Measurements from ENCODE around the gene AGAP2. TPM values are rescaled to one million over a fixed set of nuclear protein-coding genes. Genes with fewer than 3 reads are reported as not detected.
"Not testable (repeated sequence)": the region's sequence is repeated elsewhere in the genome, so short reads cannot be mapped to it uniquely, and the experiment has no call there.

The AGAP2 gene
- 3.7 TPM for total RNA-seq

GRCh38 chr12:57738661-57739237, at the start of gene AGAP2:
Gene AGAP2 (minus strand): TSS chr12:57738742. CDS start chr12:57738246, 496 bp downstream.
- peak; percentile 73 for DNase-seq

- no peak for DNase-seq
Observed at GRCh38 chr12:57783861-57784260, 45.3 kb upstream of the AGAP2 start.

GRCh38 chr12:57783466-57783801, 44.9 kb upstream of the AGAP2 start:
- no peak for DNase-seq

- DNase-seq, result peak; percentile 98
Observed at GRCh38 chr12:57782608-57783465, 44.3 kb upstream of the AGAP2 start, which contains the start of gene TSFM. Gene TSFM (plus strand): TSS chr12:57782787. CDS start chr12:57782802, 15 bp downstream.

GRCh38 chr12:57782243-57782607, 43.7 kb upstream of the AGAP2 start:
- DNase-seq, result no peak

- DNase-seq, result no peak
Observed at GRCh38 chr12:57781801-57782200, 43.3 kb upstream of the AGAP2 start.

- DNase-seq, result no peak
Observed at GRCh38 chr12:57781244-57781643, 42.7 kb upstream of the AGAP2 start.

- DNase-seq, result no peak
Observed at GRCh38 chr12:57780284-57780897, 41.8 kb upstream of the AGAP2 start.

GRCh38 chr12:57779736-57780135, 41.2 kb upstream of the AGAP2 start:
- DNase-seq, result no peak

GRCh38 chr12:57777911-57778310, 39.4 kb upstream of the AGAP2 start:
- DNase-seq, result no peak

GRCh38 chr12:57777367-57777766, 38.8 kb upstream of the AGAP2 start:
- DNase-seq, result no peak

- DNase-seq, result no peak
Observed at GRCh38 chr12:57776247-57776587, 37.7 kb upstream of the AGAP2 start.

GRCh38 chr12:57775563-57776246, 37.2 kb upstream of the AGAP2 start:
- DNase-seq, result no peak

GRCh38 chr12:57775044-57775443, 36.5 kb upstream of the AGAP2 start:
- DNase-seq, result no peak

- not testable (repeated sequence) for DNase-seq
Observed at GRCh38 chr12:57774634-57775033, 36.1 kb upstream of the AGAP2 start.

GRCh38 chr12:57772429-57773322, 34.1 kb upstream of the AGAP2 start, which contains the start of gene EEF1AKMT3:
Gene EEF1AKMT3 (plus strand): TSS chr12:57772614. CDS start chr12:57772725, 111 bp downstream.
- peak; percentile 71 for DNase-seq

- peak; percentile 99 for DNase-seq
Observed at GRCh38 chr12:57771873-57772428, 33.4 kb upstream of the AGAP2 start, which contains the start of gene METTL1. Gene METTL1 (minus strand): TSS chr12:57772105. CDS start chr12:57772083, 22 bp downstream.

- peak; percentile 97 for DNase-seq
Observed at GRCh38 chr12:57771236-57771872, 32.8 kb upstream of the AGAP2 start.

GRCh38 chr12:57770734-57771133, 32.2 kb upstream of the AGAP2 start:
- no peak for DNase-seq

GRCh38 chr12:57769594-57769993, 31.1 kb upstream of the AGAP2 start:
- DNase-seq, result no peak

GRCh38 chr12:57767876-57768275, 29.3 kb upstream of the AGAP2 start:
- no peak for DNase-seq
